Activated CD4-positive, alpha-beta T cell treated with anti-CD3 and anti-CD28 coated beads for 4 hours (primary cell): ENCODE results near the gene NOC3L.
"Not testable (repeated sequence)": the region's sequence is repeated elsewhere in the genome, so short reads cannot be mapped to it uniquely, and the experiment has no call there.

ENCODE experiments used
- DNase-seq, 2 donors: peaks; one replicate each; pipeline ENCODE4 v3.0.0-alpha.2; 2020

NOC3L gene, protein sequence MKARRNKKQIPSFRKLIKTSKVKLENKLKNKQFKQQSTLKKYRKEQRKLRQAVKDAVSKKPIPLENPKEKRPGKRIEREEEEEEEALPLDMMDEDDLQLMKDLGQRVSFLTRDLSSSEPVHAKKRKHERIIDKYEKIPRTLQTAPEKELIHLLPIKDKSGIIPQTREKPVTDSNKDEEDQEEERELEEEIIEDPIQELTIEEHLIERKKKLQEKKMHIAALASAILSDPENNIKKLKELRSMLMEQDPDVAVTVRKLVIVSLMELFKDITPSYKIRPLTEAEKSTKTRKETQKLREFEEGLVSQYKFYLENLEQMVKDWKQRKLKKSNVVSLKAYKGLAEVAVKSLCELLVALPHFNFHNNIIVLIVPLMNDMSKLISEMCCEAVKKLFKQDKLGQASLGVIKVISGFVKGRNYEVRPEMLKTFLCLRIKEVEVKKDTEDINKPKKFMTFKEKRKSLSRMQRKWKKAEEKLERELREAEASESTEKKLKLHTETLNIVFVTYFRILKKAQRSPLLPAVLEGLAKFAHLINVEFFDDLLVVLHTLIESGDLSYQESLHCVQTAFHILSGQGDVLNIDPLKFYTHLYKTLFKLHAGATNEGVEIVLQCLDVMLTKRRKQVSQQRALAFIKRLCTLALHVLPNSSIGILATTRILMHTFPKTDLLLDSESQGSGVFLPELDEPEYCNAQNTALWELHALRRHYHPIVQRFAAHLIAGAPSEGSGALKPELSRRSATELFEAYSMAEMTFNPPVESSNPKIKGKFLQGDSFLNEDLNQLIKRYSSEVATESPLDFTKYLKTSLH

DNA sequence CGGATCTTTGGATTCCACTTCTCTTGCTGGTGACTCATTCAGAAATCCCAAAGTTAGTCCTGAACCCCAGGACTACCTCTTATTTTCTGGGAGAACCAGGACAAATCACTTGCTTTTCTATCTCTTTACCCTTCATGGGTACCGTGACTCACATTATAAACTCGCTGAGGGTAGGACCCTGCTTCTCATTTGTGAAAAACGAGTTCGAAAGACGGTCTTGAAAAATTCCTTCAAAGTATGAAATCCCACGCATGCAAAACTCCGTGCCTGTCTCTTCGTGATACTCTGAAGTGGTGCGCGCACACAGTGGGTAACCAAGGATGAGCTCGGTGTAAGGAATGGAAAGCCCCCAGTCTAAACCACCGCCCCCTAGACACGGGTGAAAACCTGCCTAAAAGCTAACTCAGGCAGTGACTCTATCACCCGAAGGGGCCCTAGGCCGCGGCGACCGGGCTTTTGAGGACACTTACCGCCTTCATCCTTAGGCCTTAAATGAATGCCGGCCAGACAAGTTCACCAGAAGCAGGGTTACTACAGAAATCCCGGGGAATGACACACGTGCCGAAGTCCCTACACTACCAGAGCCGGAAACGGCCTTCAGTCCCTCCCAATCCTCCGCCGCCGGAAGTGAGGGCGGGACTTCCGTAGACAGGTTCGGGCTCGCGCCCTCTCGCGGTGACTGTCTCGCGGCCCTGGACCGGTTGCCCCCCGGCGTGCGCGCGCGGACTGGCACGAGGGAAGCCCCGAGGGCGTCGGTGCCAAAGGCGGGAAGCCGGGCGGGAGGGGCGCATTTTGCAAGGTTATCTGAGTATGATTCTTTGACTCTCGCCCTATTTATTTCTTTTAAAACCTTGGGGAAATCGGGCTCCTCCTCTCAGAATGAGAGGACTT lies at the start of gene NOC3L:
NOC3L (minus strand) TSS at position 580 of the 891 bp plus-strand sequence; CDS start at position 479, 101 bp downstream.
- DNase-seq: peak; percentile 94 to 96

DNA sequence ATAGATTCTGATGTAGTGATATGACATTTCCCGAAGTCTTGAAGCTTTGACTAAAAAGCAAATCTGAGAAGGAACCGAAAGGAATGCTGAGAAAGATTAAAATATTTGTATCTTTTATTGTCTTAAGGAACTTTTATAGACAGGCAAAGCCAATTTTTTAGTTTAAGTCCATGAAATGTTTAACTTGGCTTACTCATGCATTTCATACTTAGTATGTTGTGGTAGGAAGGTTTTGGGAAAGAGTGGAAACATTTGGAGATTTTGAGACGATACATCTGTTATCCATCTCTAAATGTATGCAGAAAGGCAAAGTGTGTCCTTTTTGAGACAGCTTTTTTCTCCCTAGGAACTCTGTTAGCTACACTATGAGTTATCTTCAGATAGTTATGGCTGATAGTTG lies 49.7 kb upstream of the NOC3L start:
- no peak for DNase-seq

DNA sequence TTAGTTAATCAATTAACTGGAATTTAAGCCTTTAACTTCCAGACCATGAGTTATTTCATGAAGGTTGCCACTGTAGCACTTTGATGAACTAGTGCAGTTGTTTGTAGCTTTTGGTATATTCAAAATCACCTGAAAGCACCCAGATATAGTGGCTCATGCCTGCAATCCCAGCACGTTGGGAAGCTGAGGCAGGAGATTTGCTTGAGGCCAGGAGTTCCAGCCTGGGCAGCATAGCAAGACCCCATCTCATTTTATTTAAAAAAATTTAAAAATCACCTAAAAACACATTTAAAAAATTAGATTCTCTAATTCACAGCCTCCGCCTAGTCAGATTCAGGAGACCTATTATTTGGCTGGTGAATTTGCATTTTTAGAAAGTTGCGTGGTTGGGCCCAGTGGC lies 48.6 kb upstream of the NOC3L start:
- DNase-seq: no peak

DNA sequence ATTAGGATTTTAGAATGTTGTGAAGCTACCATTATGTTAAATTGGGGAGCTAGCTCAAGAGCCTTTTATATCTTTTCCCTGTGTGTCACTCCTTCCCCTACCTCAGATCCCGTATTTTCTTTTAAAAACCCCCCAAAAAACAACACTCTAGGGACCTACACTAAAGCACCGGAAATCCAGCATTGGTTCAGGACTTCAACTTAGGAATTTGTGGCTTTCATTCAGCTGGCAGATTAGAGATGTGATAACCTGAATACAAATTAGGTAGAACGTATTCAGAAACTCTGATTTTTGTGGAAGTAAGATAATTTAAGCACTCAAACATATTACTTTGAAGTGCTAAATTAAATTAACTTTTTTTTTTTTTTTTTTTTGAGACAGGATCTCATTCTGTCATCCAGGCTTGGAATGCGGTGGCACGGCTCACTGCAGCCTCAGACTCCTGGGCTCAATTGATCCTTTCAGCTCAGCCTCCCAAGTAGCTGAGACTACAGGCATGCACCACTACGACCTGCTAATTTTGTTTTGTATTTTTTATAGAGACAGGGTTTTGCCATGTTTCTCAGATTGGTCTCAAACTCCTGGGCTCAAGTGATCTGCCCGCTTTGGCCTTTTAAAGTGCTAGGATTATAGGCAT lies 46.4 kb upstream of the NOC3L start:
- no peak for DNase-seq

DNA sequence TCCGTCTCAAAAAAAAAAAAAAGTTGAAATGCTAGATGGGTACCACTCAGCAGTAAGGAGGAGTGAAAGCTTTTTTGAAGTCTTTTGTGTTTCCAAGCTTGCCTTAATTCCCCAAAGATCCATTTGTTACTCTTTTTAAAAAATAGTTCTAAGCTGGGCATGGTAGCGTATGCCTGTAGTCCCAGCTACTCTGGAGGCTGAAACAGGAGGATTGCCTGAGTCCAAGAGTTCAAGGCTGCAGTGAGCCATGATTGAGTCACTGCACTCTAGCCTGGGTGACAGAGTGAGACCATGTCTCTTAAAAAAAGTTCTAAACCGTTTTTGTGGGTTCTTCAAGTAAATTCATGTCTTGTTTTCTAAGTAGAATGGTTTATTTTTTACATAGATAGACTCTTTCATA lies 44.9 kb upstream of the NOC3L start:
- no peak for DNase-seq

DNA sequence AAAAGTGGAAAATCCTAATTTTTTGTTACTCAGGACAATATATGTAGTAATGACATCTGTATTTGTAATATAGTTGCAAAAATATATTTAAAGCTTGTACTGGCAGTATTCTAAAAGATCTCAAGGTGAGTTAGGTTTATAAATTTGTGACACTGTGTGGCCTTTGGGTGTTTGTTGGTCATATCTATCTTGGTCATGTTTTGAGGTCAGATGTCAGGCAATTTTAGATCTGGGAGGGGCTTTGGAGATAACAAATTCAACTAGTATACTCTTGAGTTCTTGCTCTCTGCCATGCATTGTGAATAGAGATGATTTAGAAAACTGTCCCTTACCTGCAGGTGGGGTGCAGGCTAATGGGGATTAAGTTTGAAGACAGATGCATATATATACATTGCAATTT lies 42.7 kb upstream of the NOC3L start:
- DNase-seq: no peak

DNA sequence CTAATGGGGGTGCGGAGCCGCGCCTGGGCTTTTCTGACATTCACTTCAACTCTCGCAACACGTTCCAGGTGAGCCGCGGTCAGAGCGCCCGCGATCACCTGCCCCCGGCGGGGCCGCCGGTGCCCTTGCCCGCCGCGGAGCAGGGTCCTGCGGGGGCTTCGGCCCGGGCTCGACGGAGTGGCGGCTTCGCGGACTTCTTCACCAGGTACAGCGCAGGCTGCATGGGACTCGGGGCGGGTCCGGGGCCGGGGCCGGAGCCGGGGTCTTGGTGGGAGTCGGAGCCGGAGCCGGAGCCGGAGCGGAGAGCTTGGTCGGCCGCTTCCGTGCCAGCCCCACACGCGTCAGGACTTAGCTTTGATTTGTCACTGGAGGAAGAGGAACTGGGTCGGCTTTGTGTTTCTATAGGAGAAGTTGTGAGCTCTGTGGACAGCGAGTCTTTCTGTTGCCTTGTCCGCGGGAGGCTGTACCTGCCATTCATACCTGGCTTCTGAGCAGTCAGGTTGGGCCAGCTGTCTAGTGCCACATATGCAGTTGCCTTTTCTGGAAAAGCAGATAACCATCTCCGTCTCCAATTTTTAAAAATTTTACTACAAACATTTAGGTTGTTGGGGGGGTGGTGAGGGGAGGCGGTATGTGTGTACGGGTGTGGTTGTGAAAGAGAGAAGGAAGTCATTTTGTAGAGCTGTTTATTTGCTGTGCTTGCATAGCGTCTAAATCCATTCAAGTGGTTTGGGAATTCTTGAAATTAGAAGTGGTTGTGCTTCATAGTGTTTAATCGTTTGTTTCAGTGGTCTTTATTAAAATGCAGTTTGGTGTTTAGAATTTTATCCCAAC lies 40.9 kb upstream of the NOC3L start:
- no peak for DNase-seq

DNA sequence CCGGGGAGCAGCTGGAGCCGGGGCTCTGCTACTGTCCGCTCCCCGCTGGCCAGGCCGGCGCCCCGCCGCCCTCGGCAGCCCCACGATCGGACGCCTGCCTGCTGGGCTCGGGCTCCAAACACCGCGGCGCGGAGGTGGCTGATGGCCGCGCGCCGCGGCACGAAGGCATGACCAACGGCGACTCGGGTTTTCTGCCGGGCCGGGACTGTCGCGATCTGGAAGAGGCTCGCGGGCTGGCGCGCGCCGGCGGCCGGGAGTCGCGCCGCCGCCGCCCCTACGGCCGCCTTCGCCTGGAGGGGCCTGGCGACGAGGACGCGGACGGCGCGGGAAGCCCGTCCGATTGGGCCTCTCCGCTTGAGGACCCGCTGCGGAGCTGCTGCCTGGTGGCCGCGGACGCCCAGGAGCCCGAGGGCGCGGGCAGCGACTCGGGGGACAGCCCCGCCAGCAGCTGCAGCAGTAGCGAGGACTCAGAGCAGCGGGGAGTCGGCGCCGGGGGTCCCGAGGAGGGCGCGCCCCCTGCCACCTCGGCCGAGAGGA lies 40.2 kb upstream of the NOC3L start:
- peak in 1 of 2 donors; percentile 1 for DNase-seq

DNA sequence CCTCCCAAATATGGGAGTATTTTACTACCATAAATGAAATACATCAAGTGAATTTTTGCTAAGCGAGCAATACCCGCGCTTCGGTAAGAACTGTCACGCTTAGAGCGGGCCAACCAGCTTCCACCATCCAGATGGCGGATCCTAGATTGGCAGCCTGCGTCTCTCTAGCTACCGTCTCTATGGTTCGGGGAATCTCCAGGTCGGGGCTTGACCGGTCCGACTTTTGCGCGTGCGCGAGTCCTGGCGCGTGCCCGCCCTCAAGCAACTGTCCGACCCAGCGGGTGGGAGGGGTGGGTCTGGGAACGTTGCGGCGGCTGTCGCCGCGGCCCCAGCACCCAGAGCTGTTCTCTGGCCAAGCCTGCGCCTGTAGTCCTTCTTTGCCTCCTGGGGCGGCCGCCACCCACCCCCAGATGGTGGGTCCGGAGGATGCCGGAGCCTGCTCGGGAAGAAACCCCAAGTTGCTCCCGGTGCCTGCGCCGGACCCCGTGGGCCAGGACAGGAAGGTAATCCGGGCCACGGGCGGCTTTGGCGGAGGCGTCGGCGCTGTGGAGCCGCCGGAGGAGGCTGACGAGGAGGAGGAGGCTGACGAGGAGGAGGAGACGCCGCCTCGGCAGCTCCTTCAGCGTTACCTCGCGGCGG lies 39.6 kb upstream of the NOC3L start, which contains the start of gene TBC1D12:
TBC1D12 (plus strand) TSS at position 338 of the 639 bp plus-strand sequence; CDS start at position 411, 73 bp downstream.
- peak; percentile 9 to 11 for DNase-seq

DNA sequence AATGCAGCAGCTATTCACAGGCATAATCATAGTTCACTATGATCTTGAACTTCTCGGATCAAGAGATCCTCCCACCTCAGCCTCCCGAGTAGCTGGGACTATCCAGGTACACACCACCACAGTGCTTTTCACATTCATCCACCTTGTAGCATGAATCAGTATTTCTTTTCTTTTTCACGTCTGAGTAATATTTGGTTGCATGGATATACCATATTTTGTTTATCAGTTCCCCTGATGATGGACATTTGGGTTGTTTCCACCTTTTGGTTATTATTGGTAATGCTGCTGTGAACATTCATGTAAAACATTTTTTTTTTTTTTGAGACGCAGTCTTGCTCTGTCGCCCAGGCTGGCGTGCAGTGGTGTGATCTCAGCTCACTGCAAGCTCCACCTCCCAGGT lies 36.0 kb upstream of the NOC3L start:
- no peak for DNase-seq

DNA sequence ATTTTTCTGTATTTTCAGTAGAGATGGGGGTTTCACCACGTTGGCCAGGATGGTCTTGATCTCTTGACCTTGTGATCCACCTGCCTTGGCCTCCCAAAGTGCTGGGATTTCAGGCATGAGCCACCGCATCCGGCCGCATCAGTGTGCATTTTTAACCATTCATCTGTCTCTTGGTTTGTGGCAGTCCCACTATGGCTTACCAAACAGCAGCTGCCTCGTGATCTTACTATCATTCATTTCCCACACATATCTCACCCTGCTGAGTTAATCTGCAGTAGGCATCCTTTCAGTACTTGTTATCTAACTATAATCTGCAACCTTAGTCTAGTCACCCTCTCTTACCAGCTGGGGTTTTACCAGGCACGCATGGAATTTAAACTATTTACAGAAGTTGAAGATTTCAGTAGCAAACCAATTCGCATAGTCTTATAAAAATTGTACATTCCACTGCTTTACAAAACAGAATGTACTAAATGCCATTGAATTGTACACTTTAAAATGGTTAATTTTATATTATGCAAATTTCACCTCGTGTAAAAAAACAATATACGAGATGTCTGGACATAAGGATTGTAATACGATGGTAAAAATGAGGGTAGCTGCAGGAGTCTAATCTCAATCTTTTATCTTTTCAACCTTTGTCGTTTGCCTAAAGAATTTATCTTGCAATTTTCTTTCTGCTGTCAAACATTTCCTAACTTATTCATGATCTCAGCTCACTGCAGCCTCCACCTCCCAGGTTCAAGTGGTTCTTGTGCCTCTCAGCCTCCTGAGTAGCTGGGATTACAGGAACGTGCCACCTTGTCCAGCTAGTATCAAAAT lies 35.0 kb upstream of the NOC3L start:
- DNase-seq: no peak

DNA sequence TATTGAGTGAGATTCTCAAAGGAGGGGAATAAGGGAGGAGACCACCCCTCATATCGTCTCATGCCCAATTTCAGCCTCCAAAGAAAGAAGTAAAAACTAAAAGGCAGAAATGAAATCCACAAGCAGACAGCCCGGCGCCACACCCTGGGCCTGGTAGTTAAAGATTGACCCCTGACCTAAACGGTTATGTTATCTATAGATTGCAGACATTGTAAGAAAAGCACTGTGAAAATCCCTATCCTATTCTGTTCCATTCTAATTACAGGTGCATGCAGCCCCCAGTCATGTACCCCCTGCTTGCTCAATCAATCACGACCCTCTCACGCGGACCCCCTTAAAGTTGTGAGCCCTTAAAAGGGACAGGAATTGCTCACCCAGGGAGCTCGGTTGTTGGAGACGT lies 29.4 kb upstream of the NOC3L start:
- not testable (repeated sequence) for DNase-seq

DNA sequence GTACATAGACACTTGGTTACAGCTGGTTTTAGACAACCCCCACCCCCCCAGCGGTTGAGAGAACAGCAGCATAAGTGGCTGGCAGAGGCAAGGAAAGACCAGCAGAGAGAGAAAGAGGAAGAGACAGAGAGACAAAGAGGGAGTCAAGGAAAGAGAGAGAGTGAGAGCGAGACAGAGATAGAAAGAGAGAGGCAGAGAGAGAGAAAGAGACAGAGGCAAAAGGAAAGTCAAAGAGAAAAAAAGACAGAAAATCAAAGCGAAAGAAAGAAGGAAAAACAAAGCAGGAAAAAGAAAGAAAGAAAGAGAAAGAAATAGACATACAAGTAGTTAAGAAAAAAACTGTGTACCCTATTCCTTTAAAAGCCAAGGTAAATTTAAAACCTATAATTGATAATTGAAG lies 23.0 kb upstream of the NOC3L start:
- DNase-seq: not testable (repeated sequence)

DNA sequence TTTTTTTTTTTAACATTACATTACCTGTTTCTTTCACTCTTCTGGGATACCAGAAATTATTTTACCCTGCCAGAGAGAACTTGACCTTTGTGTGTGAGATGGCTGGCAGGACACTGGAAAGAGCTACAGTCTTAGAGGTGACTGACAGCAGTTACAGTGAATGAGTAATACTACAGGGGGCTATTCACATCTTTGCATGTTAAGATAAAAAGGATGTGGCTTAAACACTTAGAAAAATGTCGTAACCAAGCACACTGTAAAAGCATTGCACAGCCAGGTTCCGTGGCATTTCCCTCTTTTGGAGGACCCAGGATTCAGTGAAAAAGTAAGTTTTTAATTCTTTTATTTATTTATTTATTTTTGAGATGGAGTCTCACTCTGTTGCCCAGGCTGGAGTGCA lies 20.8 kb upstream of the NOC3L start:
- DNase-seq: no peak

DNA sequence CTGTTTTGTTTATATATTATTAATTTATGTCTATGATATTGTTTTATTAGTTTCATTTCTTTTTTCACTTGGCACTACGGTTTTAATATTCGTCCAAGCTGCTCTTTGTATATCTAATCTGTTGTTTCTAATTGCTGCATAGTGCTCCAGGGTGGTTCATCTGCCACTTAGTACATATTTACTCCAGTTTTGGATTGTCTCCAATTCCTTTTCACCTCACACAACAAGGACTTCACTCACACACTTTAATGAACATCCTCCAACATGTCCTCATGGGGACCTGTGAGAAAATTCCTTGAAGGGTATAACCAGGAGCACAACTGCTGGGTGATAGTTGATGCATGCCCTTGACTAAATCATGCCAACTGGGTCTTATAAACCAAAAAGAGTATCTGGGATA lies 14.1 kb upstream of the NOC3L start:
- DNase-seq: no peak

DNA sequence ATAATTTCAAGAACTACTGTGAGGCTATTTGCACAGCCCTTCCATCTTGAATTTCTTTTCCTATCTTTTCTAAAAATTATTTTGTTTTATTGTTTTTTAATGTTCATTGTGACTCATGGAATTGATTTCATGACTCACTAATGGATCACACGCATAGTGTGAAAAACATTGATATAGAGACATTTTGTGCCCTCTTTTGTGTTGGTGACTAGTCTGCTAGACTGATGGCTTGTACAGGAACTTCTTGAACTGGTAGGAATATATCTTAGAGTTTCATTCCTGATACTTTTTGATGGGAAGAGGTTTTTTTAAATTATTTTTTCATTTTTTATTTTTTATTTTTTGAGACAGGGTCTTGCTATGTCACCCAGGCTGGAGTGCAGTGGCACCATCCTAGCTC lies 12.6 kb upstream of the NOC3L start:
- no peak for DNase-seq

DNA sequence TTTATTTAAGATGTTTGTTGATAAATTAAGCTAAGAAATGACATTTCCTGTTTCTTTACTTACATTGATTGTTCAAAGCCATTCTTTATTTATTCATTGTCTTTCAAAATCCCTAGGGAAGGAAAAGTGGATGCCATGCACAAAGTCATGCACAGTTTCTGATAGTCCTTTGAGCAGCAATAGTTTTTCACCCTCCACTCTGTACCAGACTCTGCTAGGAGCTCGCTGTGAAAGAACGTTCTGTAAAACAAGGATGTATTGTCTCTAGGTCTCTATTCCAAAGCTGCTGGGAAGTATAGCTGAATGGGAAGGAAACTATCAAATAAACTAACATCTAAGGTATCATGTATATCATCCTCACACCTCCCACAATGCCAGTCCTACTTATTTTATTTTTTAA lies 7.8 kb upstream of the NOC3L start:
- DNase-seq: no peak

DNA sequence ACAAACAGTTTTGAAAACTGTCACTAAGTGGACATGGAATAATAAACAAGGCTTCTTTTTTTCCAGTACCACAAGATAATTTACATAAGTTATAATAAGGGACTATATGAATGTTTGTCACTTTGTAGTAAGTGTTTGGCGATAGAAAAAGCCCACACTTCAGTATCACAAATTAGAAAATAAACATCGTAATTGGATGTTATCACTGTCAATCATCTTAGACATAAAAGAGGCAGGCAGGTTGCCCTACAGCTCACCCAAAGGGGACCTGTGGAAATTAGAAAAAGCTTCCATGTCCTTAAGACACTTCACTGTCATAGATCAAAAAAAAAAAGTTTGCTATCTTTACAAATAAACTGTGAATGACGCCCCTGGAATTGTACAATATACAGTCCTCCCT lies 3.6 kb upstream of the NOC3L start:
- no peak for DNase-seq

DNA sequence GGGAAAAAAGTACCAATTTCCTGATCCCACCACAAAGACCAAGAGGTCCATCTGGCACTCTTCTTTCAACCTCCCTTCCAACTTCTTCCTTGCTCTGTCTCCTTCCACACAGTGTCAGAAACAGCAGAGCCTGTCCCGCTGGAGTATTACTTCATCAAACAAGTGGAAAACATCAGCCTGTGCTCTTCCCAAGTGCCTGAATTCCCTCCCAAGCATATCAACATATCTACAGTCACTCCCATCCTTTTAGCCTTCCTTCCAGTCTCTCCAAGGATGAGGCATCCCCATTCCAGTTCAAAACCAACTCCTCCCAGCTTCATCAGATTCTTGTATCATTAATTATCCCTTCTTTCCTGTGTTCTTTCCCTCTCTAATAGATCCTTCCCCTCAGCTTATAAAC lies 1.7 kb upstream of the NOC3L start:
- DNase-seq: no peak

DNA sequence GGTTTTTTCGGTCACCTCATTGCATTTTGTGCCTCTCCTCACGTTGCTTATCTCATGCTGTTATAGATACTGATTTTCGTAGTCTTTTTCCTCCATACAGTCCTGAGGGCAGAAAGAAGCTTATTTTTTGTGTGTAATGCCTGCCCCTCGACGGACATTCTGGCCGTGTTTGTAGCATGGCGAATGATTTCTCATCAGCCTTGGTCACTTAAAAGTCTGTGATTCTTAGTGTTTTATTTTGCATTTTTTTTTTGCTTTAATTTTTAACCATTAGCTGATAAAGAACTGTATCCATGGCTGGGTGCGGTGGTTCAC lies 469 bp upstream of the NOC3L start:
- no peak for DNase-seq
